MCF 10A (cell line): Measurements from ENCODE around the gene FAM118A. TPM values are rescaled to one million over a fixed set of nuclear protein-coding genes. Genes with fewer than 3 reads are reported as not detected.

ENCODE experiments used
- BruUV-seq: library from RNA; stranded (reverse); fragments of 400-500 nt; replicated peaks from 2 replicates; lab custom pipeline; 2021; lab: Mats Ljungman, UMichigan
- CTCF ChIA-PET: fragments of 300-600 bp; sonication (Branson Sonifier 250); formaldehyde crosslinking; extraction: SDS; loops from one replicate; lab custom pipeline; 2021; ENCODE audit warnings: antibody characterized with exemption, inconsistent platforms; lab: Yijun Ruan, JAX
- POLR2A ChIA-PET: fragments of 300-600, 350-650 bp; sonication (Branson Sonifier 250); formaldehyde crosslinking; extraction: SDS; loops from one replicate; lab custom pipeline; 2020; ENCODE audit warnings: antibody characterized with exemption, inconsistent platforms; lab: Yijun Ruan, JAX
- DNase-seq: peaks from one replicate; pipeline ENCODE4 v3.0.0-alpha.2; 2018; ENCODE audit not compliant: unreplicated experiment
- H3K27ac Mint-ChIP-seq: one replicate; pipeline ENCODE4 v1.8.0; 2022; ENCODE audit warnings: mild to moderate bottlenecking, low read depth, mixed read lengths; ENCODE audit not compliant: unreplicated experiment
- H3K27me3 Mint-ChIP-seq: one replicate; pipeline ENCODE4 v1.8.0; 2022; ENCODE audit warnings: mixed read lengths; ENCODE audit not compliant: insufficient read depth, unreplicated experiment
- H3K36me3 Mint-ChIP-seq: one replicate; pipeline ENCODE4 v1.8.0; 2022; ENCODE audit warnings: mild to moderate bottlenecking, moderate library complexity, mixed read lengths; ENCODE audit not compliant: insufficient read depth, unreplicated experiment
- H3K4me1 Mint-ChIP-seq: one replicate; pipeline ENCODE4 v1.8.0; 2022; ENCODE audit warnings: mixed read lengths; ENCODE audit not compliant: insufficient read depth, unreplicated experiment
- H3K4me3 Mint-ChIP-seq: one replicate; pipeline ENCODE4 v1.8.0; 2022; ENCODE audit warnings: mild to moderate bottlenecking, moderate library complexity, mixed read lengths; ENCODE audit not compliant: unreplicated experiment
- H3K9me3 Mint-ChIP-seq: one replicate; pipeline ENCODE4 v1.8.0; 2022; ENCODE audit warnings: mixed read lengths; ENCODE audit not compliant: unreplicated experiment
- CTCF ChIP-seq: fragments of 200-600 bp; IDR thresholded peaks from one replicate; pipeline ENCODE4 v1.8.0; 2022; ENCODE audit warnings: antibody characterized with exemption, mild to moderate bottlenecking; ENCODE audit not compliant: unreplicated experiment
- intact Hi-C: fragments of 100-400 bp; cut with micrococcal nuclease; formaldehyde crosslinking; loops from 2 replicates; pipeline ENCODE4 v1.14.1; 2022
- total RNA-seq: library from RNA; stranded (reverse); gene quantifications from 2 replicates; pipeline ENCODE4 v1.2.3, GENCODE V29; 2022

The FAM118A gene
- total RNA-seq, 1 experiment from 2014 or later: 16.7 TPM

- ChIA-PET CTCF (interaction anchor here (0.6 to 1.1 kb wide), 3 partner anchors 34 to 626 kb away, joined by 3 read pairs; no protein-coding TSS in a partner anchor), POLR2A (interaction anchor here (0.6 kb wide), 1 partner anchor 1446 kb away, joined by 3 read pairs; the partner anchor contains the start of gene TBC1D22A)
- H3K27ac Mint-ChIP-seq: peak overlapping the region; percentile 42
- intact Hi-C loops: no loop called here
- peaks cover 15% of the 10 kb centered on the region for H3K4me1 Mint-ChIP-seq
- no peaks in the 10 kb centered on the region for H3K36me3 Mint-ChIP-seq
- H3K27me3 Mint-ChIP-seq: no peaks in the 10 kb centered on the region
- no peak for TF ChIP-seq CTCF
- BruUV-seq: no TSS peak
- DNase-seq: no peak
- no peak overlapping the region for H3K4me3 Mint-ChIP-seq
- H3K9me3 Mint-ChIP-seq: no peaks in the 10 kb centered on the region
These were observed 7.2 kb downstream of the FAM118A start for GRCh38 chr22:45316796-45317526.

GRCh38 chr22:45317551-45318167, 7.9 kb downstream of the FAM118A start:
- intact Hi-C loops: no loop called here
- peaks cover 15% of the 10 kb centered on the region for H3K4me1 Mint-ChIP-seq
- ChIA-PET POLR2A (interaction anchor here (0.6 kb wide), 1 partner anchor 1445 kb away, joined by 3 read pairs; the partner anchor contains the start of gene TBC1D22A), CTCF (interaction anchor here (0.6 kb wide), 3 partner anchors 11 to 944 kb away, joined by 3 read pairs; no protein-coding TSS in a partner anchor)
- peaks cover 5% of the 10 kb centered on the region for H3K36me3 Mint-ChIP-seq
- no peak for DNase-seq
- no peak for TF ChIP-seq CTCF
- H3K9me3 Mint-ChIP-seq: no peaks in the 10 kb centered on the region
- H3K4me3 Mint-ChIP-seq: no peak overlapping the region
- no peaks in the 10 kb centered on the region for H3K27me3 Mint-ChIP-seq
- H3K27ac Mint-ChIP-seq: peak overlapping the region; percentile 42
- no TSS peak for BruUV-seq

- DNase-seq: peak; percentile 46
- no peak for TF ChIP-seq CTCF
- peaks cover 10% of the 10 kb centered on the region for H3K36me3 Mint-ChIP-seq
- BruUV-seq: no TSS peak
- no peak overlapping the region for H3K4me3 Mint-ChIP-seq
- POLR2A ChIA-PET: no interaction called here
- no peaks in the 10 kb centered on the region for H3K9me3 Mint-ChIP-seq
- H3K4me1 Mint-ChIP-seq: peaks cover 15% of the 10 kb centered on the region
- H3K27ac Mint-ChIP-seq: no peak overlapping the region
- H3K27me3 Mint-ChIP-seq: no peaks in the 10 kb centered on the region
- intact Hi-C loops: no loop called here
- CTCF ChIA-PET: interaction anchor here (0.6 kb wide), 2 partner anchors 10 to 945 kb away, joined by 3 read pairs; no protein-coding TSS in a partner anchor
These were observed 8.4 kb downstream of the FAM118A start for GRCh38 chr22:45318168-45318557.
